Ramos (cell line): ENCODE data around the gene GRIK4.

Source experiments
- in situ Hi-C: fragments of 300-500 bp; cut with MboI; formaldehyde crosslinking; loops from one replicate; pipeline ENCODE4 v1.14.3; 2022; ENCODE audit warnings: low sequenced_read_pairs; ENCODE audit not compliant: unreplicated experiment

GRIK4 gene

GRCh38 chr11:120503529-120503928 lies 8.0 kb upstream of the GRIK4 start:
- in situ Hi-C loops = loop anchor here (10.0 to 25.0 kb wide), 2 partner anchors 309 to 691 kb away; no protein-coding TSS in a partner anchor

GRCh38 chr11:120505801-120506425 lies 5.6 kb upstream of the GRIK4 start:
- in situ Hi-C loops = loop anchor here (10.0 to 25.0 kb wide), 2 partner anchors 306 to 689 kb away; no protein-coding TSS in a partner anchor

GRCh38 chr11:120509346-120510053 lies 2.0 kb upstream of the GRIK4 start:
- in situ Hi-C loops = loop anchor here (5.0 to 25.0 kb wide), 3 partner anchors 303 to 685 kb away; no protein-coding TSS in a partner anchor

GRCh38 chr11:120510406-120511115 lies 987 bp upstream of the GRIK4 start:
- in situ Hi-C loops = loop anchor here (5.0 to 25.0 kb wide), 2 partner anchors 302 to 442 kb away; no protein-coding TSS in a partner anchor

- in situ Hi-C loops = loop anchor here (5.0 to 25.0 kb wide), 2 partner anchors 300 to 440 kb away; no protein-coding TSS in a partner anchor
Observed at GRCh38 chr11:120511820-120512738, 531 bp downstream of the GRIK4 start.

- in situ Hi-C loops = loop anchor here (5.0 to 25.0 kb wide), 2 partner anchors 299 to 439 kb away; no protein-coding TSS in a partner anchor
Observed at GRCh38 chr11:120512739-120513435, 1.3 kb downstream of the GRIK4 start.

GRCh38 chr11:120513436-120514315 lies 2.1 kb downstream of the GRIK4 start:
- in situ Hi-C loops = loop anchor here (5.0 to 25.0 kb wide), 2 partner anchors 299 to 439 kb away; no protein-coding TSS in a partner anchor

GRCh38 chr11:120514541-120515121 lies 3.1 kb downstream of the GRIK4 start:
- in situ Hi-C loops = loop anchor here (5.0 to 25.0 kb wide), 2 partner anchors 298 to 438 kb away; no protein-coding TSS in a partner anchor

GRCh38 chr11:120515186-120515723 lies 3.7 kb downstream of the GRIK4 start:
- in situ Hi-C loops = loop anchor here (25.0 kb wide), 1 partner anchor 297 kb away; no protein-coding TSS in a partner anchor

- in situ Hi-C loops = loop anchor here (25.0 kb wide), 1 partner anchor 296 kb away; no protein-coding TSS in a partner anchor
Observed at GRCh38 chr11:120516461-120517389, 5.2 kb downstream of the GRIK4 start.

GRCh38 chr11:120517390-120517761 lies 5.8 kb downstream of the GRIK4 start:
- in situ Hi-C loops = loop anchor here (25.0 kb wide), 1 partner anchor 295 kb away; no protein-coding TSS in a partner anchor

- in situ Hi-C loops = loop anchor here (25.0 kb wide), 1 partner anchor 294 kb away; no protein-coding TSS in a partner anchor
Observed at GRCh38 chr11:120517801-120518291, 6.3 kb downstream of the GRIK4 start.

- in situ Hi-C loops = loop anchor here (25.0 kb wide), 1 partner anchor 294 kb away; no protein-coding TSS in a partner anchor
Observed at GRCh38 chr11:120518356-120518755, 6.8 kb downstream of the GRIK4 start.

GRCh38 chr11:120519474-120519873 lies 7.9 kb downstream of the GRIK4 start:
- in situ Hi-C loops = loop anchor here (25.0 kb wide), 1 partner anchor 293 kb away; no protein-coding TSS in a partner anchor

- in situ Hi-C loops = loop anchor here (25.0 kb wide), 1 partner anchor 292 kb away; no protein-coding TSS in a partner anchor
Observed at GRCh38 chr11:120520091-120520822, 8.7 kb downstream of the GRIK4 start.
